Measurements from ENCODE around the gene B2M.

DNA sequence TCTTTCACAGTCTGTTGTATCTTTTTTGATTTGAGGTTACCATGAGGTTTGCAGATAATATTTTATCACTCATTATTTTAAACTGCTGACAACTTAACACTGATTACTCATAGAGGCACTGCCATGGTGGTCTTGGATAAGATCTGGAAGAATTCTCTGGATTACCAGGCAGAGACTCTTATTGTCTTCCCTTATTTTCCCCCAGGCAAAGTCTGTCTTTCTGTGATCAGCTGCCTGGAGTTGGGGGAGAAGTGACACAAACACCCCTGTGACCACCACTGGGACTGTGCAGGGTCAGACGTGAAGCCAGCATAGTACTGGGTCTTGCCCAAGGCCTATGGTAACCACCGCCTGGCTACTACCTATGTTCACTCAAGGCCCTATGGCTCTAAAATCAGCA lies 4.9 kb upstream of the B2M start:
- no peak for TF ChIP-seq EZH2 (IDR thresholded peaks at IDR 0.05)
- TF ChIP-seq, protein P1, sequence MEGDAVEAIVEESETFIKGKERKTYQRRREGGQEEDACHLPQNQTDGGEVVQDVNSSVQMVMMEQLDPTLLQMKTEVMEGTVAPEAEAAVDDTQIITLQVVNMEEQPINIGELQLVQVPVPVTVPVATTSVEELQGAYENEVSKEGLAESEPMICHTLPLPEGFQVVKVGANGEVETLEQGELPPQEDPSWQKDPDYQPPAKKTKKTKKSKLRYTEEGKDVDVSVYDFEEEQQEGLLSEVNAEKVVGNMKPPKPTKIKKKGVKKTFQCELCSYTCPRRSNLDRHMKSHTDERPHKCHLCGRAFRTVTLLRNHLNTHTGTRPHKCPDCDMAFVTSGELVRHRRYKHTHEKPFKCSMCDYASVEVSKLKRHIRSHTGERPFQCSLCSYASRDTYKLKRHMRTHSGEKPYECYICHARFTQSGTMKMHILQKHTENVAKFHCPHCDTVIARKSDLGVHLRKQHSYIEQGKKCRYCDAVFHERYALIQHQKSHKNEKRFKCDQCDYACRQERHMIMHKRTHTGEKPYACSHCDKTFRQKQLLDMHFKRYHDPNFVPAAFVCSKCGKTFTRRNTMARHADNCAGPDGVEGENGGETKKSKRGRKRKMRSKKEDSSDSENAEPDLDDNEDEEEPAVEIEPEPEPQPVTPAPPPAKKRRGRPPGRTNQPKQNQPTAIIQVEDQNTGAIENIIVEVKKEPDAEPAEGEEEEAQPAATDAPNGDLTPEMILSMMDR (IDR thresholded peaks at IDR 0.05), result no peak
- TF ChIP-seq EZH2phosphoT487 (IDR thresholded peaks at IDR 0.05), result no peak
